ENCODE results near the gene TAF1B.
"Not testable (repeated sequence)": the region's sequence is repeated elsewhere in the genome, so short reads cannot be mapped to it uniquely, and the experiment has no call there.

Gene TAF1B

DNA sequence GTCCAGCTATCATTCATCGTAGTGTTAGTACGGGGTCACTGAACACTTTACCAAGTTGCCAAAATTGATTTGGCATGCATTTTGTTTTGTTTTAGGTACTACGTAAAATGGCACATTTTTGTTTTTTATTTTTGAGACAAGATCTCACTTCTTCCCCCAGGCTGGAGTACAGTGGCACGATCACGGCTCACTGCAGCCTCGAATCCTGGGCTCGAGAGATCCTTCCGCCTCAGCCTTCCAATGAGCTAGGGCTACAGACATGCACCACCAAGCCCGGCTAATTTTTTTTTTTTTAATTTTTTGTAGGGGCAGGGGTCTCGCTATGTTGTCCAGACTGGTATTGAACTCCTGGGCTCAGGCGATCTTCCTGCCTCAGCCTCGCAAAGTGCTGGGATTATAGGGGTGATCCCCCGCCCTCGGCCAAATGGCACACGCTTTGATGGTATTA lies 786 bp downstream of the TAF1B start:
- no peaks in the 10 kb centered on the region for H3K27me3 ChIP-seq
- no peaks in the 10 kb centered on the region for H4K20me1 ChIP-seq
- peaks cover 31% of the 10 kb centered on the region for H3K36me3 ChIP-seq
- peak overlapping the region; percentile 82 for H3K4me2 ChIP-seq
- H3K4me1 ChIP-seq: peaks cover 28% of the 10 kb centered on the region
- no peak for TF ChIP-seq Cebpa-rat (IDR thresholded peaks at IDR 0.05)
- no peaks in the 10 kb centered on the region for H3K9me3 ChIP-seq
- H3K9ac ChIP-seq: peak overlapping the region; percentile 81
- H3K4me3 ChIP-seq: peak overlapping the region; percentile 74
- H3K27ac ChIP-seq: peak overlapping the region; percentile 77

DNA sequence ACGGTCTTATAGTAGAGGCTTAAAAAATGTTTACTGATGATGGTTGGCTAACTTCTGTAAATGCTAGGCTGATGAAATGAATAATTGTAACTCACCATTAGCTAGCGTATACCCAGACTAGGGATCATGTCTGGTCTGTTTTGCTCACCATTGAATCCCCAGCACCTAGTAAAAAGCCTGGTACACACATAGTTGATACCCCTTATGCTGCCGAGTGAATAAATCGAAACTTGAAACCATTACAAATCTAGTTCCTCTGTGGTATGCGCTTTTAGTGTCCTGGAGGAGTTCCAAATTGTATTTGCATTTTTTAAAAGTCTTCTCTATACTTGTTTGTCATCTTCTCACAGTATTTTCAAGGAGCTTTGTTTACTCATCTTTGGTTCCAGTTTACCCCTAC lies 1.3 kb downstream of the TAF1B start:
- Histone ChIP-seq H3K9ac (peak overlapping the region; percentile 81; the same call in 1 of the 2 replicates), H3K4me2 (peak overlapping the region; percentile 82), H3K9me3 (no peaks in the 10 kb centered on the region), H3K4me1 (peaks cover 28% of the 10 kb centered on the region), H3K27ac (no peak overlapping the region), H3K27me3 (no peaks in the 10 kb centered on the region), H3K36me3 (peaks cover 34% of the 10 kb centered on the region), H3K4me3 (peak overlapping the region; percentile 74), H4K20me1 (no peaks in the 10 kb centered on the region)
- no peak for TF ChIP-seq Cebpa-rat (IDR thresholded peaks at IDR 0.05)

DNA sequence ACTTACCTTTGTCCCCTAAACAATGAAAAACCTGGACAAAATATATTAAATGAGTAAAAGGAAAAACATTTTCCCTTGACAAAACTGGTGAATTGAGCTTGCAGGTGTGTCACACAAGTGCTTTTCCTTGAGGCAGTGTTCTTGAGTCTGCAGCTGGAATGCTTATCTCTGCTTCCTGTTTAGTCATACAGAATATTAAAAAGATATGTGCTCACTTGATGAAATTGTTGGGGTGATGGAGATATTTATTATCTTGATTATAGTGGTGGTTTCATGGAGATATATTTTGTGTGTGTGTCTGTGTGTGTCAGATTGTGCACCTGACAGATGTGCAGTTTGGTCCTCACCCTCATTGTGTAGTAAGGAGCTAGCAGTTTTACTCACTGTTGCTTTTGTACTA lies 3.3 kb downstream of the TAF1B start:
- no peaks in the 10 kb centered on the region for H4K20me1 ChIP-seq

DNA sequence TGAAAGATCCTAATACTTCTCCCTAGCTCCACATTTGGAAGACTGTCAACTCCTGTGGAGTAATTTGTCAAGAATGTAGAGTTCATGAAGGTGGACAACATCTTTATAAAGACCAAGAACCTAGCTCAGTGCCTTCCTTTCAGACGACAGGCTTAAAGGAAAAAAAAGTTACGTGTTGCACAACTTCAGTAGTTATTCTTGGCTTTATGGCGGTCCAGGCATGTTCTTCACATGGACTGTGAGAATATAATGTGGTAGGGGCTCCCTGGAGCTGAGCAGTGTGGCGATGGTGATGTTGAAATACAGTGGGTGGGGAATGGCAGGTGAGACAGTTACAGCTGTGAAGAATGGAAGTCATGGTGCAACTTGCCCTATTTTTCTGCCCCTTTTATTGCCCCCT lies 3.9 kb downstream of the TAF1B start:
- TF ChIP-seq Cebpa-rat (IDR thresholded peaks at IDR 0.05): peak; percentile 31; the same call in 1 of the 2 replicates
- H3K4me3 ChIP-seq: no peak overlapping the region
- no peak overlapping the region for H3K9ac ChIP-seq
- peaks cover 28% of the 10 kb centered on the region for H3K4me1 ChIP-seq
- no peaks in the 10 kb centered on the region for H4K20me1 ChIP-seq
- no peaks in the 10 kb centered on the region for H3K27me3 ChIP-seq
- no peak overlapping the region for H3K27ac ChIP-seq
- no peaks in the 10 kb centered on the region for H3K9me3 ChIP-seq
- H3K4me2 ChIP-seq: no peak overlapping the region
- H3K36me3 ChIP-seq: peaks cover 56% of the 10 kb centered on the region

More for the DNA sequence above, 3.3 kb downstream of the TAF1B start:
- Histone ChIP-seq H3K4me2 (no peak overlapping the region), H3K4me1 (peaks cover 28% of the 10 kb centered on the region), H3K27ac (no peak overlapping the region), H3K9me3 (no peaks in the 10 kb centered on the region), H3K9ac (no peak overlapping the region), H3K36me3 (peaks cover 50% of the 10 kb centered on the region), H3K27me3 (no peaks in the 10 kb centered on the region), H3K4me3 (no peak overlapping the region)
- TF ChIP-seq Cebpa-rat (IDR thresholded peaks at IDR 0.05): no peak

DNA sequence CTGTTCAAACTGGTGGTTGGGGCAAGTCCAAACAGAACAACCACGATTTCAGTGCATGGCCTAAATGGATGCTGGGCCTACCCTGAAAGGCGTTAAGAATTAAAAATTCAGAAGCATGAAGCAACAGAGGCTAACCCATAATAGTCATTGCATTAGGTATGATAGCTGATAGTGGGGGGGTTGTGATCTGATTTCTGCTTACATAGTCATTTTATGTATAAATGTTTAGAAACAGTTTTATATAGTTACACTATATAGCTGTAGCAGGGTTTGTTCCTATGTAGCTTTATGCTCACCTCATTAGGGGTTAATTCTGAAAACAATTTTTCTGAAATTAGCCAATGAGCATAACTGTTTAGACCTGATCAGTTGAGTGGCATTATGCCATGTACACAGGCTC lies 9.6 kb downstream of the TAF1B start:
- Histone ChIP-seq H3K9ac (no peak overlapping the region), H4K20me1 (no peaks in the 10 kb centered on the region), H3K4me2 (no peak overlapping the region), H3K36me3 (peaks cover 89% of the 10 kb centered on the region), H3K27me3 (no peaks in the 10 kb centered on the region), H3K9me3 (peaks cover 33% of the 10 kb centered on the region), H3K4me3 (no peak overlapping the region), H3K4me1 (no peaks in the 10 kb centered on the region), H3K27ac (no peak overlapping the region)
- TF ChIP-seq Cebpa-rat (IDR thresholded peaks at IDR 0.05): no peak

DNA sequence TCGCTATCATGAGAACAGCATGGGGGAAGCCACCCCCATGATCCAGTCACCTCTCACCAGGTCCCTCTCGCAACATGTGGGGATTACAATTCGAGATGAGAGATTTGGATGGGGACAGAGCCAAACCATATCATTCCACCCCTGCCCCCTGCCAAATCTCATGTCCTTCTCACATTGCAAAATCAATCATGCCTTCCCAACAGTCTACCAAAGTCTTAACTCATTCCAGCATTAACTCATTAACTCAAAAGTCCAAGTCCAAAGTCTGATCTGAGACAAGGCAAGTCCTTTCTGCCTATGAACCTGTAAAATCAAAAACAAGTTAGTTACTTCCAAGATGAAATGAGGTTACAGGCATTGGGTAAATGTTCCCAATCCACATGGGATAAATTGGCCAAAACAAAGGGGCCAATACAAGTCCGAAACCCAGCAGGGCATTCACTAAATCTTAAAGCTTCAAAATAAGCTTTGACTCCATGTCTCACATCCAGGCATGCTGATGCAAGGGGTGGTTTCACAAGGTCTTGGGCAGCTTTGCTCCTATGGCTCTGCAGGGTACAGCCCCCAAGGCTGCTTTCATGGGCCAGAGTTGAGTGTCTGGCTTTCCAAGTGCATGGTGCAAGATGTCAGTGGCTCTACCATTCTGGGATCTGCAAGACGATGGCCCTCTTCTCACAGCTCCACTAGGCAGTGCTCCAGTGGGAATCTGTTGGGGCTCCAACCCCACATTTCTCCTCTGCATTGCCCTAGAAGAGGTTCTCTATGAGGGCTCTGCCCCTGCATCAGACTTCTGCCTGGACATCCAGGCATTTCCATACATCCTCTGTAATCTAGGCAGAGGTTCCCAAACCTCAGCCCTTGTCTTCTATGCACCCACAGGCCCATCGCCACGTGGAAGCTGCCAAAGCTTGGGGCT lies 14.8 kb downstream of the TAF1B start:
- Histone ChIP-seq H3K4me3 (peak overlapping the region; percentile 46), H3K27me3 (no peaks in the 10 kb centered on the region), H3K36me3 (peaks cover 84% of the 10 kb centered on the region), H3K4me2 (no peak overlapping the region), H4K20me1 (no peaks in the 10 kb centered on the region), H3K4me1 (no peaks in the 10 kb centered on the region), H3K9me3 (peaks cover 75% of the 10 kb centered on the region), H3K27ac (no peak overlapping the region), H3K9ac (no peak overlapping the region)
- TF ChIP-seq Cebpa-rat (IDR thresholded peaks at IDR 0.05): no peak

DNA sequence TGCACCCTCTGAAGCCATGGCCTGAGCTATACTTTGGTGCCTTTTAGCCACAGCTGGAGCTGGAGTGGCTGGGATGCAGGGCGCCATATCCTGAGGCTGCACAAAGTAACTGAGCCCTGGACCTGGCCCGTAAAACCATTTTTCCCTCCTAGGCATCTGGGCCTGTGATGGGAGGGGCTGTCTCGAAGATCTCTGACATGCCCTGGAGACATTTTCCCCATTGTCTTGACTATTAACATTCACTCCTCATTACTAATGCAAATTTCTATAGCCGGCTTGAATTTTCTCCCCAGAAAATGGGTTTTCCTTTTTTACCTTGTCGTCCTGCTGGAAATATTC lies 15.4 kb downstream of the TAF1B start:
- Histone ChIP-seq H3K9me3 (peaks cover 75% of the 10 kb centered on the region), H4K20me1 (no peaks in the 10 kb centered on the region), H3K4me3 (peak overlapping the region; percentile 46), H3K4me2 (no peak overlapping the region), H3K36me3 (peaks cover 77% of the 10 kb centered on the region), H3K4me1 (no peaks in the 10 kb centered on the region), H3K9ac (no peak overlapping the region), H3K27me3 (no peaks in the 10 kb centered on the region), H3K27ac (no peak overlapping the region)
- no peak for TF ChIP-seq Cebpa-rat (IDR thresholded peaks at IDR 0.05)

DNA sequence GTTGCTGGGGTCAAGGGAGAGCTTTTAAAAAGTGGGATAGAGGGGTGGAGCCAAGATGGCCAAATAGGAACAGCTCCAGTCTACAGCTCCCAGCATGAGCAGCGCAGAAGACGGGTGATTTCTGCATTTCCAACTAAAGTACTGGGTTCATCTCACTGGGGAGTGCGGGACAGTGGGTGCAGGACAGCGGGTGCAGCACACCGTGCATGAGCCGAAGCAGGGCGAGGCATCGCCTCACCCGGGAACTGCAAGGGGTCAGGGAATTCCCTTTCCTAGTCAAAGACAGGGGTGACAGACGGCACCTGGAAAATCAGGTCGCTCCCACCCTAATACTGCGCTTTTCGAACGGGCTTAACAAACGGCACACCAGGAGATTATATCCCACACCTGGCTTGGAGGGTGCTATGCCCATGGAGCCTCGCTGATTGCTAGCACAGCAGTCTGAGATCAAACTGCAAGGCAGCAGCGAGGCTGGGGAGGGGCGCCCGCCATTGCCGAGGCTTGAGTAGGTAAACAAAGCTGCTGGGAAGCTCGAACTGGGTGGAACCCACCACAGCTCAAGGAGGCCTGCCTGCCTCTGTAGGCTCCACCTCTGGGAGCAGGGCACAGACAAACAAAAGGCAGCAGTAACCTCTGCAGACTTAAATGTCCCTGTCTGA lies 17.8 kb downstream of the TAF1B start:
- H3K27me3 ChIP-seq, H3K4me1 ChIP-seq, H3K27ac ChIP-seq, H3K4me2 ChIP-seq, H3K4me3 ChIP-seq, H3K9ac ChIP-seq, H4K20me1 ChIP-seq: not testable (repeated sequence)
- Histone ChIP-seq H3K36me3 (peaks cover 54% of the 10 kb centered on the region), H3K9me3 (peaks cover 61% of the 10 kb centered on the region)

DNA sequence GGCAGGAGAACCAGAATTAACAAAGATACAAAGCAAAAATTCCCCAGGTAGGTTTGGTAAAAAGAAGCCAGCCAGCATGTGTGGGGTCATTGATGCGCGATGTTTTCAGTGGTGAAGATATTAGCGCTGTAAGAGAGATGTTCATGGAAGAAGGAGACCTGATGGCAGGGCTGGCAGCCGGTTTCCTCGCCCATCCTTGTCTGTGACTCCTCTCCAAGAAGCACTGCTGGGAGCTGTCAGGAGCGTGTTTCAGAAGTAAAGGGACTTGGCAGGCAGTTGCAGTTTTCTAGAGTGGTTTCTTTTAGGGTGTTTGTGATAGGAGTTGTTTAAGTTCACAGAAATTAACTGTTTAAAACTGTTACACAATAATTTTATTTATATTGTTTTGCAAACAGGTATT lies 24.6 kb downstream of the TAF1B start:
- no peaks in the 10 kb centered on the region; the same call in 1 of the 2 replicates for H3K4me1 ChIP-seq
- H3K4me3 ChIP-seq: no peak overlapping the region
- H3K36me3 ChIP-seq: peaks cover 48% of the 10 kb centered on the region
- no peaks in the 10 kb centered on the region for H3K27me3 ChIP-seq
- H3K27ac ChIP-seq: no peak overlapping the region
- H3K4me2 ChIP-seq: no peak overlapping the region
- no peak overlapping the region for H3K9ac ChIP-seq
- no peaks in the 10 kb centered on the region for H3K9me3 ChIP-seq
- no peak for TF ChIP-seq Cebpa-rat (IDR thresholded peaks at IDR 0.05)
- no peaks in the 10 kb centered on the region for H4K20me1 ChIP-seq

DNA sequence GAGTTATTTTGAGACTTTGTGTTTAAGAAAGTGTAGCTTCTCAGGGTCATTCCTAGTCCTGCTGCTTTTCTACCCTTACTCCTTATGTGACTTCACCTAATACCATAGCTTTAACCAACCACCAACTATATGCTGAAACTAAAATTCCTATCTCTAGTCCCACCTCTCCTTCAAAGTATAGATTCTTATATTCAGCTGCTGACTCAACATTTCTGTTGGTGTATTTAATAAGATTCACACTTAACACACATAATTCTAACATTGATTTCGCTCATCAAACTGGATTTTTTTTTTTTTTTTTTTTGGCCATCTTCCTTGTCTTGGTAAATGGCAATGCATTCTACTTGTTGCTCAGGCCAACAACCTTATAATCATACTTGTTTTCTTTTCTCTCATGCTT lies 30.1 kb downstream of the TAF1B start:
- peaks cover 93% of the 10 kb centered on the region for H3K36me3 ChIP-seq
- no peak overlapping the region for H3K27ac ChIP-seq
- H4K20me1 ChIP-seq: no peaks in the 10 kb centered on the region
- no peak overlapping the region for H3K9ac ChIP-seq
- peaks cover 6% of the 10 kb centered on the region for H3K4me1 ChIP-seq
- no peak overlapping the region for H3K4me2 ChIP-seq
- no peak overlapping the region for H3K4me3 ChIP-seq
- H3K27me3 ChIP-seq: no peaks in the 10 kb centered on the region
- no peaks in the 10 kb centered on the region for H3K9me3 ChIP-seq
- no peak for TF ChIP-seq Cebpa-rat (IDR thresholded peaks at IDR 0.05)
